ENCODE measurements around the gene CUX1.

The CUX1 gene

DNA sequence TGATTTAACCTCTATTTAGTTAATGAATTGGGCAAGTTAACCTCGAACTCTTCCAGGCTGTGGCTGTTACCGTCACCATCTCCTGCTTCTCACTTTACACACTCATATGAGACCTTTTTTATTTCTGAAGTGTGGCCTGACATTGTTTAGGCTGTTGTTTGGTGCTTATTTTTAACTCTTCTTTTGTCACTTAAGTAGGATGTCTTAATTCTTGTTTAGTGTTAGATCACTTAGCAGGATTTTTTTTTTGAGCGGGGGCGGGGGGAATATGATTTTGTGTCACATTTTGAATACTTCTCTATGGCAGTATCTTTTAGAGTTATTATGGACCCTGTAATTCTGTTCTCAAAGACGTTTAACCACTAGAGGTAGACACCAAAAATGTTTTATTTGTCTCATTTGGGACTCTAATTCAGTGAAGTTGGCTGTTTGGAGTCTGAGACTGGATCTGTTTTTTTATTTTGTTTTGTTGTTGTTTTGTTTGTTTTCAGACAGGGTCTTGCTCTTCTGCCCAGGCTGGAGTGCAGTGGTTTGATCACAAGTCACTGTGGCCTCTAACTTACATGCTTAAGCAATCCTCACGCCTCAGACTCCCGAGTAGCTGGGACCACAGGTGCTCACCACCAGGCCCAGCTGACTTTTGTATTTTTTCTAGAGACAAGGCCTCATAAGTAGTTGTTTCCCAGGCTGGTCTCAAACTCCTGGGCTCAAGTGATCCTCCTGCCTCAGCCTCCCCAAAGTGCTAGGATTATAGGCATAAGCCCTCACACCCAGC, 73.5 kb downstream of the CUX1 start:
- DNase-seq (ENCODE audit: low read depth in 3 of 3, low spot score in 1 of 3), result no peak

DNA sequence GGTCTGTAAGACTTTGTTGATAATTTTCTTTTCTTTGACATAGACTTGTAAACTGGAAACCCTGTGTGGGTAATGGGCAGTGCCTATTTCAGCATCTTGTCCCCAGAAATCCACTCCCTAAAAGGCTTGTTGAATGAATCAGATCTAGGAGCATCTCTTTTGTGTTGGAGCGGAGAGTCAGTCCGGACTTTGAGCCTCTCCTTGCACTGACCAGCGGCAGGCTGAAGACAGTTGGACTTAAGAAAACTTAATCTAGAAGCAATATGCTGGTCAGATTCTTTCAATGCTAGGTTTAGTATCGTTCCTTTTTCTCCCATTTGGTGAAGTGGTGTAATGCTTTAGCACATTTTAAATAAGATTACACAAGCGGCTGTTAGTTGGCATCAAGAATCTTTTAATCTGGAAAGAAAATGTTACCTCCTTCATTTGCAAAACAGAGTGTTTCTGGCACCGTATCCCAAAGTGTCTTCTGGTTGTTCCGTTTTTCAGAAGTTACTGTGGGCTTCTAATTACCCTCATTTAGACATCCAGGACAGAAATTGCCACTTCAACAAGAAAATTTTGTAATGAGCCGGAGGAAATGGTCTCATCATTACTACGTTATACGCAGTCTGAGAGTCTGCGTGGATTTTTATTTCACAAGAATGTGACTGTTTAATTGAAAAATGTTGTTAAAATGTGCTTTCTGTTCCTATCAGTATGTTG, 74.7 kb downstream of the CUX1 start:
- no peak for DNase-seq (ENCODE audit: low read depth in 3 of 3, low spot score in 1 of 3)

DNA sequence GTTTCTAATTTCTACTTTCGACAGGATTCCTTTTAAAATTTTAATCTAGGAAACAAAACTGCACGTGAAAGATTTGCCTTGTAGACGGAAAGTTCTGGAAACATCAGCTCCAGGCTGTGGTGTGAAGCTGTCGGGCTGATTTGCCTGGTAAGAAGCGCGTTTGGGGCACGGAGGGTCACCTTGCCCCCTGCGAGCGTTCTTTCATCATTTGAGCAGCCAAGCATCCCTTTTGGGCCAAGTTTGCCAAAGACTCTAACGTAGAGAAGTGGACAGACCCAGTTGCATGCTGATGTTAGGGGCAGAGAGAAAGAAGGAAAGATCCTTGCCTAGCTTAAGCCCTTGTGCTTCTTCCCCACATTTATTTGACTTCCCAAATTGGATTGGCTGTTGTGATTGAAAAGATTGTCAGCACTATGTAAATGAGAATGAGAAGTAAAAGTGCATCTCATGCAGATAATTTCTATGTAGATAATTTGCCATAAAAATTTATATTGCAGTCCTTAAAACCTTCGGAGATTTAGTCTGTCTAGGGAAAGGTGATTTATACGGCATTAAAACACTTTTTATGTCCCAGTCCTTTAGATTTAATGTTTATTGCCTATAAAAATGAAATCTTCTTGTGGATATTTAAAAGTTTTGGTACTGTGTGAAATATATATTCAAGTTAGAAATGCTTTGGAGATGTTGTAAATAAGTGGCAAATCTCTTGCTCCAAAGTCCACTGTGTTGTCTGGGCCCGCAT, 76.1 kb downstream of the CUX1 start:
- no peak for DNase-seq (ENCODE audit: low read depth in 3 of 3, low spot score in 1 of 3)

DNA sequence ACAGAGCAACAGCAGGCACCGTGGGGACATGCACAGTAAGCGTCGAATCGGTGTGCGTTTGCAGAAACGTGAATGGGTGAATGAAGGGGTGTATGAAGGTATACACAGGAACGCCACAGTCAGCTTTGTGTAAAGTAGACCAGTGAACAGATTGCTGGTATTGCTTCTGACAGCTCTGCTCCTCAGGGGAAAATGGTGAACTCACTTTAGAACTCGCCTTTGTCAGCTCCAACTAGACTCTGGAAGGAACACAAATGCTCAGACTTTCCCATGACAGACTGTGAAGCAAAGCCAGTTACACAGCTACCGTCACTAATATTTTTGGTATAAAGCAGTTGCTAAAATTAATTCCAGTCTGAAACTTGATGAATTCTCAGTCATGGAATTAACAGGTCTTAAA, 78.9 kb downstream of the CUX1 start:
- no peak for DNase-seq (ENCODE audit: low read depth in 3 of 3, low spot score in 1 of 3)

GRCh38 chr7:101896941-101897340, 79.5 kb downstream of the CUX1 start:
- no peak for DNase-seq (ENCODE audit: low read depth in 3 of 3, low spot score in 1 of 3)

GRCh38 chr7:101898106-101898505, 80.7 kb downstream of the CUX1 start:
- no peak for DNase-seq (ENCODE audit: low read depth in 3 of 3, low spot score in 1 of 3)

- no peak for DNase-seq (ENCODE audit: low read depth in 3 of 3, low spot score in 1 of 3)
Observed at GRCh38 chr7:101899616-101900015, 82.2 kb downstream of the CUX1 start.

DNA sequence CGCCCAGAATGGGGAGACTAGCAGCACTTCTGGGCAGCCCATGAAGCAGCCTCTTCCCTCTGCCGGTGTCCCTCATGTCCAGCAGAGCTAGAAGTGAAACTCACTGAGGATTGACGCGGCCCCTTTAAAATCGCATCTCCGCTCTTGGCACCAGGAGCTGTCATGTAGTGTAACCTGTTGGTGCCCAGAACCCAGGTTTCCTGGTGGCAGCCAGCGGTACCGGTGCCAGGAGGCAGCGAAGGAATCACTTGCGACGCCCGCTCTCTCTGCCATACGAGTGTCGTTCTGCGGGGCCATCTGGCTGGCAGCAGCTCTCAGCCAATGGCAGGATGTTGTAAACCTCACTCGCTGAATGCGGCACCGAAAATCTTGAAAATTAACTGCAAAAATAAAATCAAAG, 82.7 kb downstream of the CUX1 start:
- DNase-seq (ENCODE audit: low read depth in 3 of 3, low spot score in 1 of 3), result no peak

GRCh38 chr7:101901661-101902491, 84.5 kb downstream of the CUX1 start:
- DNase-seq (ENCODE audit: low read depth in 3 of 3, low spot score in 1 of 3), result no peak

- no peak for DNase-seq (ENCODE audit: low read depth in 3 of 3, low spot score in 1 of 3)
Observed at GRCh38 chr7:101902680-101903514, 85.5 kb downstream of the CUX1 start.

DNA sequence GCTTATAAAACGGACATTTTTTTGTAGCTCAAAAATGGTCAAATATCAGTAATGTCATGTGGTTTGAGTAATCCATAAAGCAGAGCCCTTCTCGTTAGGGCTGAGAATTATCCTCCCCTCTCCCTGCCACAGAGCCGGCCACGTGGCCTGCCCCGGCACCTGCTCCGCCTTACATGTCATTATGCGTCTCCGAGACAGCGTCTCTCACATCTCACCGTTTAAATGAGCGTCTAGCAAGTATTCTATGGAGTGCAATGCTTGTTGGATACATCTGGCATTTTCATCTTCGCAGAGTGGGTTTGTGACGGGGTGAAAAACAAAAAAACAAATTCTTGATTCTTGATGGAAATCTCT, 86.1 kb downstream of the CUX1 start:
- no peak for DNase-seq (ENCODE audit: low read depth in 3 of 3, low spot score in 1 of 3)

DNA sequence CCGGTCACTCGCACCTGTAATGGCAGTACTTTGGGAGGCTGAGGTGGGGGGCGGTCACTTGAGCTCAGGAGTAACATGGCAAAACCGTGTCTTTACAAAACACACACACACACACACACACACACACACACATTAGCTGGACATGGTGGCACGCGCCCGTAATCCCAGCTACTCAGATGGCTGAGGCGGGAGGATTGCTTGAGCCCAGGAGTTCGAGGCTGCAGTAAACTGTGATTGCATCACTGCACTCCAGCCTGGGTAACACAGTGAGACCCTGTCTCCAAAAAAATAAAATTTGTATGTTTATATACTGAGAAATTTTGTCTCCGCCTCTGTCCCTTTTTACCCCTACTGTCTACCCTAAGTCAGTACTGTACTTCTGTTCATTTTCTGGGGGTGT, 86.6 kb downstream of the CUX1 start:
- no peak for DNase-seq (ENCODE audit: low read depth in 3 of 3, low spot score in 1 of 3)

GRCh38 chr7:101905203-101905865, 87.9 kb downstream of the CUX1 start:
- DNase-seq (ENCODE audit: low read depth in 3 of 3, low spot score in 1 of 3), result no peak

DNA sequence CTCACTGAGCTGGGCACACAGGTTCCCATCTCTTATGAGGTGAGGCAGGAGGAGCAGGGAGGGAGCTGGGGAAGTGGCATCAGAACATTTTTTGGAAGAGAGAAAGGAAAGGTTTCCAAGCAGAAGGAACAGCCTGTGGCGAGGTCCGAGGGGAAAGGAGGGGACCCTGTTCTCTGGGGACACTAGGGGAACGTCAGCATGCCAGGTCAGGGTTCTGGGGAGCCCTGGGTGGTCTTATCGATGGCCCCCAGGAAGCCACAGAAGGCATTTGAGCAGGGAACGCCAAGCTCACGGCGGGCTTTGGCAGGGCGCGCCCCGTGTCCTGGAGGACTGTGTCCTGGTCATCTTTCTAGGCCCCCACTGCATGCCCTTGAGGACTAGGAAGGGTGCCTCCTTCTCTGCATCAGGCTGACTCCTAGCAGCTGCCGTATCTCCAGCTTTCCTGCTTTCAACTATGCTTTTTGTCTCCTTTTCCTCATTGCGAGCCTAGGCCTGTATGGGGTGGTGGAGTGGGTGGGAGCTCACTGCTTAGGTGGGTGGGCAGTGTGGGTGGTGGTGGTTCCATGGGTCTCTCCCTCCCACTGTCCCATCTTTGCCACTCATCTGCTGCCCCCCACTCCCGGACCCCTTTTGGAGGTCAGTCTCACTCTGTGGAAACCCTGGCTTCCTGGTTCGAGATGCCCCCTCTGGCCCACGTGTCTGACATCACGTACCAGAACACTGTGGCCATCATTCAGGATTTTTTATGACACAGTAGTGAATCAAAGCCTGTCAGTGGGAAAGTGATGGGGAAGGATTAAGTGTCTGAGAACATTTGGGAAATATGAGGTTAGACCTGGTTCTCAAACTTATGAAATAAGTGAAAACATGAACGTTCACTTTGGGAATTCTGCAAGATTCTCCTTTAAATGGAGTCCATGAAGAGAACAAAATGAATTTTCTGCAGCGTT, 89.1 kb downstream of the CUX1 start:
- DNase-seq (ENCODE audit: low read depth in 3 of 3, low spot score in 1 of 3), result no peak

GRCh38 chr7:101910991-101911799, 93.8 kb downstream of the CUX1 start:
- DNase-seq (ENCODE audit: low read depth in 3 of 3, low spot score in 1 of 3), result no peak

DNA sequence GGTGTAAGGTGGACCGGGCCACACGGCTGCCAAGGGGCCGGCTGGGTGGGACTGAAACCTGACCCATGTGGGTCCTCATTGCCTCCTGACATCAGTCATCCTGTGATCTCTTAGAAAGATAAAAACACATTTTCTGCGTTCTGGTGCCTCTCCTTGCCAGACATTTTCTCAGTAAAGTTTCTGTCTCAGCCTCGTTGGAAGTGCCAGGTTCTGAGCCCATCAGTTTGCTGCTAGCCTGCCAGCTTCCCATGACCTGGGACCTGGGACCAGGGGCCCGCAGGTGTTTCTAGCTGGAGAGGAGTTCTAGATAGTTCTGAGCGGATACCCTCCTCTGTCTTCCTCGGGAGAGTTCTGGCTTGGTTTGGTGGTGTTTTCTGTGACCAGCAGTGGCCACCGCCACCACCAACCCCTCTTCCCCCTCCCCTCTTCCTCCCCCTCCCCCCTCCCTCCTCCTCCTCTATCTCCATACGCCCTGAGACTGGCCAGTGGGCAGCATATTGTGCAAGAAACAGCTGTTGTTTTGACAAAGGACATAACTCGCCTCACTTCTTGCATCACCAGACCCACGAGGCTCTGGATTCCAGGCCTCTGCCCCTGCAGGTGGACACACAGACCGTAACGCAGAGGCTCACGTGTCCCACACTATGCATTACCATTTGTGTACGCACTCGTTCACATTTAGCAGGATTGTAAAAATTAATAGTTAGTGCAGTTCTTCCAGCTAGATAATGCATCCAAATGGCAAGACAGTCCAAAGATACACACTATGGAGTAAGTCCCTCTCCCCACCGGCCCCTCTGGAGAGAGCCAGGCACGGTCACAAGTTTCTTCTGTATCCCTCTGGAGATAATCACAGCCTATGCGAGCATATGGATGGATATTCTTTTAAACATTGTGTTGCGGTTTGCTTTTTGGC, 94.6 kb downstream of the CUX1 start:
- no peak for DNase-seq (ENCODE audit: low read depth in 3 of 3, low spot score in 1 of 3)

GRCh38 chr7:101912716-101913110, 95.3 kb downstream of the CUX1 start:
- DNase-seq (ENCODE audit: low read depth in 3 of 3, low spot score in 1 of 3), result no peak
